Cardiac fibroblast (primary cell): ENCODE data around the gene HIPK2.

Experiments used
- DNase-seq, 2 donors: peaks; one replicate each; pipeline versions ENCODE4 v3.0.0 to v3.0.0-alpha.2; 2010; ENCODE audit warnings: low read depth in 2 of 2
- H3K4me3 ChIP-seq, 2 donors: replicated peaks in 1 of 2; 1 replicate in 1 of 2; 2 replicates in 1 of 2; pipeline ENCODE4 v1.5.1; 2011; ENCODE audit warnings: low read depth in 2 of 2, low read length in 2 of 2, mild to moderate bottlenecking in 2 of 2, moderate library complexity in 1 of 2
- CTCF ChIP-seq: IDR thresholded peaks from one replicate; pipeline ENCODE4 v1.5.1; 2011; ENCODE audit warnings: low read depth, mild to moderate bottlenecking, low read length, inconsistent platforms

The HIPK2 gene

DNA sequence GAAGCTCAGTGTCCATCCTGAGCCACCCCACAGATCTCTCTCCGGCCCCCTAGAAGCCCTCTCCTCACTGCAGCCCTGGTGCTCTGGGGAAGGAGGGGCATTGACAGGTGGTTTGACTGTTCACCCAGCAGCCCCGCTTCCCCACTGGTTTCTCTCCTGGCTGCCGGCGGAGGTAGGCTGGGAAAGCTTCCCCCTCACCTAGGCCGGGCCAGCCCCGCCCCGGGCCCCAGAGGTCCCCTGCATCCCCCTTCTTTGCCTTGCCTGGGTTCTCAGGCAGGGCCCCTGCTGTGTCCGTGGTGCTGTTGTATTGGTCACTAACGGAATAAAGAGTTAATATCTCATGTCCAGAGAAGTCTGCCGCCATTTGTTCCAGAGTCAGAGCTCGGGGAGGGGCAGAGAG, 233.2 kb downstream of the HIPK2 start:
- no peak overlapping the region for H3K4me3 ChIP-seq
- no peak for TF ChIP-seq CTCF
- no peak for DNase-seq

DNA sequence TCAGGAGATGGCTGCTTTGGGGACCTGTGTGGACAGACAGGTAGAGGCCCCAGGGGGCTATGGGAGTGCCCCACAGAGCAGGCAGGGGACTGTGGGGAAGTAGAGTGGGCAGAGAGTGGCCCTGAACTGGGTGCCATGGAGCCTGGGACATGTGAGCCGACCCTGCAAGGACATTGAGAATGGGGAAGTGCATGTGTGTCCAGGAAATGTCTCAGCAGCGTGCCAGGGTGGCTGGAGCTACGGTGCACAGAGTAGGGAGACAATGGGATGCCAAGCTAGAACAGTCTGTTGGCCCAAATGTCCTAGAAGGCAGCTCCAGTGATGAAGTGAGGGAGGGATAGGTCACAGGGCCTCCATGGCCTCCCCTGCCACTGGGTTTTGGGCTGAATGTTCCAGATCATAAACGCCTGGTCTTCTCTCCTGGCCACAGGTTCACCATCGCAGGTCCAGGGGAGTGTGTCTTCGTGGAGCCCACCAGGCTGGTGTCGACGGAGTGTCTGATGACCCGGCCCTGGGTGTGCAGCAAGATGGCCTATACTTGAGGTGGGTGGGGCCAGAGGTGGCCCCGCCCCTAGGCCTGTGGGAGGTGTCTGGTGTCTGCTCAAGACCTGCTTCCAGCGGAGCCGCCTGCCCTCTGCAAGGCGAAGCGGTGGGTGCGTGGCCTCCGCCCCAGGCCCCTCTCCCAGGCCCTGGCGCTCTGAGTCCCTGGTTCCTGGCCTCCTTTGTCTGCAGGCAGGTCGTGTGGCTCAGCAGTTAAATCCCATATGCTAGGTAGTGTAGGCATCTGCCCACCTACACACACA, 233.8 kb downstream of the HIPK2 start:
- no peak for TF ChIP-seq CTCF
- DNase-seq: no peak

GRCh38 chr7:139542308-139543151, 235.3 kb downstream of the HIPK2 start:
- no peak overlapping the region for H3K4me3 ChIP-seq
- TF ChIP-seq CTCF: no peak
- no peak for DNase-seq

More for the DNA sequence above, 233.8 kb downstream of the HIPK2 start:
- H3K4me3 ChIP-seq: no peak overlapping the region

DNA sequence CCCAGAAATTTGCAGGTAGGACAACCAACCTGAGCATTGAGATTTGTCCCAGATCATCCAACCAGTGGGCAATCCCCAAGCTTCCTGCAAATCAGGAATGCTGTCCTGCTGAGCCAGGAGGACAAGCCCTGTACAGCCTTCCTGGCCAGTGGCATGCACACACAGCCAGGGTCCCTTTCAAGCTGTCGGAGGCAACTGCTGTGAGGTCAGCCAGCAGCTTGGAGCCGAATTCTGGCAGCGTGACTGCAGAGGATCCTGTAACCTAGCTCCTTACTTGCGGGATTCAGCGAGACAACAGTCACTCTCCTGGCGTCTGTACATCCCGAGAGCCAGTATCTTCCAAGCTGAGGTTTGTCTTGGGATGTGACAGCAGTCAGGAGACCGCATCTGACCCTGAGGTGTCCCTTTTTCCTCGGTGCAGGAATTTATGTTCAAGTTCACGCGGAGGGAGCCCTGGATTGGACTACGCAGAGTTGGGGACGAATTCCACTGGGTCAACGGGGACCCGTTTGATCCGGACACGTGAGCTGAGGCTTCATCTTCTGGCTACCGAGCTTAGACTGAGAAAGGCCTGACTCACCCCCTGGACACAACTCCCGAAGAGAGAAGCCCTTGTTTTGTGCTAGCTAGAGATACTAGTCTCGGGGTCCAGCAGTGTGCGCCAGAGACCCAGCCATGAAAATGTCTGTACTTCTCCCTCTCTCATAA, 236.0 kb downstream of the HIPK2 start:
- DNase-seq: no peak
- TF ChIP-seq CTCF: no peak
- no peak overlapping the region for H3K4me3 ChIP-seq

DNA sequence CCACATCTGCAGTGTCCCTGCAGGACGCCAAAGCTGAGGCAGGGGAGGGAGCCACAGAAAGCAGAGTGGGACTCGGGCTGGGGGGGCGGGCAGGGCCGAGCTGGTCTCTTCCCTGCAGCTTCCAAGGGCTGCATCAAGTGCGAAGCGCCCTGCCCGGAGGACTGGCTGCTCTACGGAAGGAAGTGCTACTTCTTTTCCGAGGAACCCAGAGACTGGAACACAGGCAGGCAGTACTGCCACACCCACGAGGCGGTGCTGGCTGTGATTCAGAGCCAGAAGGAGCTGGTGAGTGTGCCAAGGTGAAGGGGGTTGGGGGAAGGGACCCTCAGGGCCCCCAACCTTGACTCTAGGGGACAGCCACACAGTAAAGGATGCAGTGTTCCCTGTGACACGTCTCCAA, 237.6 kb downstream of the HIPK2 start:
- no peak for TF ChIP-seq CTCF
- no peak overlapping the region for H3K4me3 ChIP-seq
- no peak for DNase-seq

GRCh38 chr7:139538881-139539635, 238.7 kb downstream of the HIPK2 start:
- no peak for TF ChIP-seq CTCF
- no peak overlapping the region for H3K4me3 ChIP-seq
- DNase-seq: no peak
